ENCODE results near the gene BTBD1.

DNA sequence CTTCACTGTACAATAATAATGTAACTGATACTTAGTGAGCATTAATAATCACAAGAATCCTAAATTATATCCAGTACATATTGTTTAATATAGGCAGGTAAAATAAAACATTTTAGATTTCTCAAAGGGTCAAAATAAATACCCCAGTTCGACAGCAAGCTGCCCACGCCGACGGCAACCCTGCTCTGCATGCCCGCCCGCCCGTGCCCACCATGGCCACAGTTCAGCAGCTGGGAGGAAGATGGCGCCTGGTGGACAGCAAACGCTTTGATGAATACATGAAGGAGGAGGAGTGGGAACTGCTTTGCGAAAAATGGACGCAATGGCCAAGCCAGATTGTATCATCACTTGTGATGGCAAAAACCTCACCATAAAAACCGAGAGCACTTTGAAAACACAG, 22.9 kb downstream of the BTBD1 start:
- TF ChIP-seq, protein P1, sequence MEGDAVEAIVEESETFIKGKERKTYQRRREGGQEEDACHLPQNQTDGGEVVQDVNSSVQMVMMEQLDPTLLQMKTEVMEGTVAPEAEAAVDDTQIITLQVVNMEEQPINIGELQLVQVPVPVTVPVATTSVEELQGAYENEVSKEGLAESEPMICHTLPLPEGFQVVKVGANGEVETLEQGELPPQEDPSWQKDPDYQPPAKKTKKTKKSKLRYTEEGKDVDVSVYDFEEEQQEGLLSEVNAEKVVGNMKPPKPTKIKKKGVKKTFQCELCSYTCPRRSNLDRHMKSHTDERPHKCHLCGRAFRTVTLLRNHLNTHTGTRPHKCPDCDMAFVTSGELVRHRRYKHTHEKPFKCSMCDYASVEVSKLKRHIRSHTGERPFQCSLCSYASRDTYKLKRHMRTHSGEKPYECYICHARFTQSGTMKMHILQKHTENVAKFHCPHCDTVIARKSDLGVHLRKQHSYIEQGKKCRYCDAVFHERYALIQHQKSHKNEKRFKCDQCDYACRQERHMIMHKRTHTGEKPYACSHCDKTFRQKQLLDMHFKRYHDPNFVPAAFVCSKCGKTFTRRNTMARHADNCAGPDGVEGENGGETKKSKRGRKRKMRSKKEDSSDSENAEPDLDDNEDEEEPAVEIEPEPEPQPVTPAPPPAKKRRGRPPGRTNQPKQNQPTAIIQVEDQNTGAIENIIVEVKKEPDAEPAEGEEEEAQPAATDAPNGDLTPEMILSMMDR (IDR thresholded peaks at IDR 0.05; ENCODE audit: poor library complexity): no peak
- TF ChIP-seq EZH2 (IDR thresholded peaks at IDR 0.05; ENCODE audit: borderline replicate concordance): no peak

Measured in hepatocyte (in vitro differentiated cells).